NCI-H1417 treated with DMSO at 0.1 percent for 48 hours (cell line): Measurements from ENCODE around the gene COL4A1.

Experiments
- DNase-seq: peaks from one replicate; lab custom pipeline; 2025; lab: John Stamatoyannopoulos, UW

COL4A1 gene

DNA sequence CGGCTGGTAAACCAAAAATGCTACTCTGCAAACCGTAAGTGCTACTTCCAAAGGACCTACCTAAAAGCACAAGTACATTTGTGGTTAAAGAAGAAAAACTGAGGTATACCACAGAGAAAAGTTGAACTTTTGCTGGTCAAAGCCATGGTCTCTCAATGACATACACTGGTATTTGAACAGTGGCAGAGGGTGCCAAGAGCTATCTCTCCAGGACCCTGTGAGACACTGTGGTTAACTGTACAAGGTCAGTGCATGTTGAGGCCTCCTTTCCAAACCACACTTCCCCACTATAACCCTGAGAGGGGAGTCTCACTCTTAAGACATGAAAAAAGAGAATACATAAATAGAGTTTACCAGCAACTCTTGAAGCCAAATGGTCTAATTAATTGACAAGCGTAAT lies 49.5 kb downstream of the COL4A1 start:
- no peak for DNase-seq

DNA sequence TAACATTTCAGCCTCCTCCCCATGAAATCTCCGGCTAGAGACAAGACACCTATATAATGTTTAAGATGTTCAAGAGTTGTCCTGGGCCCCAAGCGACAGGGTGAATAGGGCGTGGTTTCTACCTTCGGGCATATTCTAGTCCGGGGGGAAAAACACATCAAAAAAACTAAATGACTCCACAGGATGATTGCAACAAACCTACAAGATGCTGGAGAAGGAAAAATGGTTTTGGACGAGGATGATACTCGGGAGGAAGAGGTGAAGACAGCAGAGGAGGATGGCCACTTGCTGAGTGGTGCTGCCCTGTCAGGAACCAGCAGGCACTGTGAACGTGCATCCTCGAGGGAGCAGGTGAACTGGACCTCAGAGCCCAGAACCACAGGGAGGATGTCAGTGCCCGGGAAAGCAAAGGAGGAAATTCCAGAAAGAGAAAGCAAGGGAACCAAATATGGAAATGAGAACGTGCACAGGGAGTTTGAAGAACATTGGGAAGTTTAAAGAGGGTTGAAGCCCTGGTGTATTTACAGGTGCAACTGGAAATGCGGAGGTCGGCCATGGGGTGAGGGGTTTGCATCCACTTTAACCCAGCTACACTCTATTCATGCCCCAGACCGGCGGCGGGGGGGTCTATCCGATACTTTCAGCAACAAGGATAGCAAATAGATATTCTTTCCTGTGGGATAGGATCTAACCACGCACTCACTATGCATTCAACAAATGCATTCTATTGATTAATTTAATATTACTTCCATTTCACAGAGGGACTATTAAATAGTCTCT lies 50.6 kb downstream of the COL4A1 start:
- no peak for DNase-seq

DNA sequence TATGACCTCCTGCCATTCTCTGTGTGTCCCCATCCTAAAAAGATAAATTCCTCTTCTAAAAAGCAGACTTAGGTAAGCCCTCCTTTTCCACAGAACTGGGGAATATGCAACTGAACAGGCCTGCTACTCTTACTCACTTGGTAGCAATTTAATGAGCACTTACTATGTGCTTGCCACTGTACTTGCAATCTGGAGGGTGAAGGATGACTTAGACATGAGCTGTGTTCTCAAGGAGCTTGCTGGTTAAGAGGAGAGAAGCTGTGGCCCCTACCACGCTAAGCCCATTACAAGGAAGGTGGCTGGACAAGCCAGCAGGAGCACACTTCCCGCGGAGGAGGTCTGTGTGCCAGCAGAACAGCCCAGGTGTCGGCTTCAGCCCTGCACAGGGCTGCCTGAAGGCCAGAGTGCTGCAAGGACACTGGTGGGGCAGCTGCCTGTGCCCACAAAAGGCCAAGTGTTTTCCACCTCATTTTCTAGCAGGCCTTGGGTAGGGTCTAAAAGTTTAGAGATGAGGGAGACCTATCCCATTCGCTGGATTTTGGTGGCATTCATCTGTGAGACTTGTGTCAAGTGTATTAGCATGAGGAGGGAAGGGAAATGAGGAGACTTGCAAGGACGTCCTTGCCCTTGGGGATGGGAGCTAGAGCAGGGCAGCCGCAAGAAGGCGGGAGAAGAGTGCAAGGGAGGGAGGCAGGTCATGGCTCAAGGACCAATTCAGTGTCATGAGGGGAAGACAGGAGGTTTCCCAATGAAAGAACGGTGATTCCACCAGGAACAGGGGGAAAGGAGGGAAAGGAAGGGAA lies 52.0 kb downstream of the COL4A1 start:
- no peak for DNase-seq

DNA sequence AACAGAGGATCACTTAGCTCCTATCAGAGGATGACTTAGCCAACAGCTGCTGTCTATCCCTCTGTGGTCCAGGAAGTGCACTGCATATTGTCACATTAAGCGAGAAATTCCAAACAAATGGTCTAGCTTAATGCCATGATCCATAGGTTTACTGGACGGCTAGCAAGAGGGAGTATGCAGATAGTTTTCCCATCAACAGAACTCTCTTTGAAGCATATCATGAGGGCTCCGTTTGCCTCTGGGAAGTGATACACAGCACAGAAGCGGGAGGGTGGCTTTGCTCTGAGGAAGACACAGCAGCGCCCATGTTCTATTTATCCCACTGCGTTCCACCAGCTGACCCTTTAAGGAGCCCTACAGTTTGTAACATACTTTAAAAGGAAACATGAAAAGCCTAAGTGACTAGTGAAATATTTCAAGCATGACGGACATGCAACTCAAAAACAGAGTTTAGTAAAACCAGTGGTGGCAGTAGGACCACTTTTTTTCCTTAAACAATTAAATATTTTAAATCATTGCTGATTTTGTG lies 52.7 kb downstream of the COL4A1 start:
- no peak for DNase-seq

DNA sequence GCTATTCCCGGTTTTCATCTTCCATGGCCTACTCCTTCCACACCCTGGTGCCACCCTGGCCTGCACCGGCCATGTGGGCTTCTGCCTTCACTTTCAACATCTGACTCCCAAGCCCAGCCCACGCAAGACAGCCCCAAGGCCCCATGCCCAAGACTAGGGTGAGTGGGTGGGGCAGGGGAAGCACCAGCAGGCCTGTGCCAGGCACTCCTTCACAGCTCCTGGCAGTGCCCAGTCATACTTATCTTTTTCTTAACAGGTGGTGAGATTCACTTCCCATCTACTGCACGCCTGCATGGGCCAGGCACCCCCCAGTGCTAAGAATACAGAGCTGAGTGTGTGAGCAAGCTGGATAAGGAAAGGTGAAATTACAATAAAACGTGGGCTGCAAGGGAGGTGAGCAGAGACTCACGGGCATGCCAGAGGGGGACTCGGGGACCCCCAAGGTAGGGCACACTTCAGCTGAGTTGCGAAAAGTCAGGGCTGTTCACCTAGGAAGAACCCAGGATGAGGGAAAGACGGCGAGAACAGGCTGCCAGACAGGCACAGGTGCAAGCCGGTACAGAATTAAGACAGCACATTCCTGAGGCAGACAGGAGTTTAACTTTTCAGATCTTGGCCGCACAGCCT lies 55.7 kb downstream of the COL4A1 start:
- no peak for DNase-seq

DNA sequence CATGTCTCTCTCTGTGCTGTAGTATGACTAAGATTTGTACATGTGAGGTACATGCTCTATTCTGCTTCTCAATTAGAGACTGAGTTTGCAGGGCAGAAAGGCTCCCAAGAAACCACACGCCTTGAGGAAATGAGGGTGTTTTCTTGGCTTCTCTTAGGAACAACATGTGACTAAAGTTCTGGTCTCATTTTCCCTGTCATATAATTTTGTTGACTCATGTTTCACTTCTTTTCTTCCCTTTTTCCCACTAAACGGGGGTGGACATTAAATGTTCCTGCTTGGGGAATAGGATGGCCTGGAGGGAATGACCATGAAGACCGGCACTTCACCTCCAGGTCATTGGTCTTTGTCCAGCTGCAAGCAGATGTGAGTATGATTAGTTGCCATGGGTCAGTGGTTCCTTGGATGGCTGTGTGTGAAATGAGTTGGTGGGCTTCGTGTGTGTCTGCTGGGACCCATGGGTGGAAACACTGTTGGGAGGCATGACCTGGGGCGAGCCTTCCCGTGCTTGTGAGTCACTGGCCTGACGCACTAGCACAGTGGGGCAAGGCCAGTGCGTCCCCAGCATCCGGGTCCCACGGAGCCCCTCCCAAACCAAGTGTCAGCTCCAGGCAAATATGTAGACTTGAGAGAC lies 56.6 kb downstream of the COL4A1 start:
- DNase-seq, result no peak

DNA sequence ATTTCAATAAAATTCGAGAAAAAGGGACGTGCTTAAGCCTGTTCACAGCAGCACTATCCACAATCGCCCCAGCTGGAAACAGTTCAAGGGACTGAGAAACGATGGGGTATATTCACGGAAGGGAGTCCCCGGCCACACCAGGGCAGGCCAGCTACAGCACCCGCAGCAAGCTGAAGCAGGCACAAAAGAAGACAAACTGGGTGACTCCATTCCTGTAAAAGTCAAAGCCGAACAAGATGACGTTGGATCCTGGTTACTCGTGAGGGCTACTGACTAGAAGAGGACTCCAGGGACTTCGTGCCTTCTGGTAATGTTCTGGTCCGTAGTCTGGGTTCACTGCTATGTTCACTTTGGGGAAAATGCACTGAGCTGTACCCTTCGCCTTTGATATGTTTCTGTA lies 57.6 kb downstream of the COL4A1 start:
- no peak for DNase-seq

DNA sequence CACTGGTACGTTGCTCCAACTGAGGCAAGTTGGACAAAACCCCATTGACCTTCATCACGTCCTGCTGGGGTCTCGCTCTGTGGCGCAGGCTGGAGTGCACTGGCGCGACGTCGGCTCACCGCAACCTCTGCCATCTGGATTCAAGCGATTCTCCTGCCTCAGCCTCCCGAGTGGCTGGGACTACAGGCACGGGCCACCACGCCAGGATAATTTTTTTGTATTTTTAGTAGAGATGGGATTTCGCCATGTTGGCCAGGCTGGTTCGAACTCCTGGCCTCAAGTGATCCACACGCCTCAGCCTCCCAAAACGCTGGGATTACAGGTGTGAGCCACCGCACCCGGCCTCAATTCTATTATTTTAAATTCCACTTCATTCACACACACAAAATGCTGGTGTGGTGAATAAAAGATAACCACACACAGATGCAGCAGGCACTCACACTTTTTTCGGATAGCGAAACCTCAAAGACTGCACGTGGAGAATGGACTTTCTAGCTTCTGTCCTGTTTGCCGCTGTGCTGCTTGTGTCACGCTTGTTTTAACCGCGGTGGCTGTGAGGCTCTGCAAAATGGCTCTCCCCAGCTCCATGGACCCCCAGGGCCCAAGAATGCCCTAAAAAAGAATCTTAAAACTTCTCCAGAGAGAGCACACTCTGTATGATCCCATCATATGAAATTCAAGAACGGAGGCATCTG lies 58.4 kb downstream of the COL4A1 start:
- no peak for DNase-seq

DNA sequence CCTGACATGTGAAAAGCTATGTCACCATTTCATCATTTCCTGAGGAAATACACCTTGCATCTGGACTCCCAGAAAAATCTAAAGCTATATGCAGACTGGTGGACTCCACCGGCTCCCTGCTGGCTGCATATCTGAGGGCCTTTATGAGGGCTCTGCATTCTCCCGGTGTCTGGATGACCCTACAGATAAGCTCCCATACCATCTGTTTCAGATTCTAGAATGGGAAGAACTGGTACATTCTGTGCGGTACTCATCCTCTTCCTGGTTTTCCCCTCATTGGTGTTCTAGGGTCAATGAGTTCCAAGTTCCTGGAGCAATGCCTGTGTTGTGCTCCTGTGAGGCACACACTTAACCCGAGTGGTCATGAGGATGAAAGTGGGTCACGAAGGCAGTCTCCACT lies 60.4 kb downstream of the COL4A1 start:
- no peak for DNase-seq

DNA sequence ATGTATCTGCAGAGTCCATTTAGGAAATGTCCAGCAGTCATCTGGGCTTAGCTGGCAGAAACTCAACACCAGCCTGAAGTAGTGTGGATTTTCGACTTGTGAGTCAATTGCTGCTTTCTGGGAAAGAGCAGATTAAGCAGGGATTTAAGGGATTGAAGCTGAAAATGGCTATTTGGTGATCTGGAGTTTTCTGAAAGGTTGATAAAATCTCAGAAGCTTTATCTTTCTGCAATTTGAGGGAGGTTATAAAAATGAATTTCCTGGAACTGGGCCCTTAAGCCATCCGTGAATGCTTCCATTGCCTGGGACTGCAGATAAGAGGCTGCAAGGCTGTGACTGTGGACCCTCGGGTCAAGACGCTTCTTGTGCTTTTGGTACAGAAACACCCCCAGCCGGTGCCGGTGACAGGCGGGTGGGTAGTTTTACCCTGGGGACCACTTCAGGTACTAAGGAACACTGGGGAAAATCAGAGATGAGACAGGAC lies 61.5 kb downstream of the COL4A1 start:
- DNase-seq, result no peak

DNA sequence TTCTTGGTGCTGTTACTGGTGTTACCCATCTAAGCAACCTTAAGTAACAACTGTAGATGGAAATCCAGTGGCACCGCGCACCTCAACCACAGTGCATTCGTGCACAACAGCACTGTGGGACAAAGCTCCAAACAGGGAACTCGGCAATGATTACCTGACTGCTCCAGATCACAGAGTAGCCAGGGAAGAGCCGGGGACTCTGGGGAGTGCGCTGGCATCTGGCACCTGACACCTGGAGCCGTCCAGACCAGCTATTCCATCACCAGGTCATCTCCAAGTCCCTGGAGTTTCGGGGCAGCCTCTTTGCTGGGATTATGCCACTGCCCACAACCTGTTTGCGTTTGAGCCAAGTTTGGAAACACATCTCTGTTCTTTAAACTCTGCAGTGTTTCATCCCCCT lies 62.0 kb downstream of the COL4A1 start:
- no peak for DNase-seq

DNA sequence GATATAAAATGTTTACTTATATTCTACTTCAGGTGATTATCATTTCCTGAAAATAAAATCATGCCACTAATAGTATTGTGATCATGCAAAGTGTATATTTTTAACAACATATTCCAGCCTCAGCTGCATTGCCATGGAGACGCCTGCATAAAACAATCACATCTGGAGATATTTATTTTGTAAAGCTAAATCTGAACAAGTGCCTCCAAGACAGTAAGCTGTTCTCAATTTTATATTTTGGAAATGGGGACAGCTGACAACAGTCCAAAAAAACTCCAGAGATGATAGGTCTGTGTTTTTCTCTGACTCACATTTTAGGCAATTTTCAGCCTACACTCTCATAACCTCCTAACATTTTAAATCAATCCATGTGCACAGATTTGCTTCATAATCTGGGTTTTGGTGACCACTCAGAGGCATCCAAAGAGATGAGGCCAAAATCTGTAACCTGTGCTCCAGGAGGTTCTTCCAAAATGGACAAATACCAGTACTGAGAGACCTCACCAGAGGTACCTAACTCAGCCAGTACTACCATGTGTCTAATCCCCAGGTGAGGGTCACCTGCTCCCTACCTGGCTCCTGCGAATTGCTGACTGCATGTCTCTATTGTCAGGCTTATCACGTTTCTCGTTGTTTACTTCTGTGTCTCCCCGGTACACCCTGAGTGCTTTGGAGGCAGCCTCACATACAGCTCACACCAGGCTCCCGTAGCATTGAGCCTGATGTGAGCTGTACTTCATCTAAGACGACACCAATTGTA lies 62.7 kb downstream of the COL4A1 start:
- no peak for DNase-seq

DNA sequence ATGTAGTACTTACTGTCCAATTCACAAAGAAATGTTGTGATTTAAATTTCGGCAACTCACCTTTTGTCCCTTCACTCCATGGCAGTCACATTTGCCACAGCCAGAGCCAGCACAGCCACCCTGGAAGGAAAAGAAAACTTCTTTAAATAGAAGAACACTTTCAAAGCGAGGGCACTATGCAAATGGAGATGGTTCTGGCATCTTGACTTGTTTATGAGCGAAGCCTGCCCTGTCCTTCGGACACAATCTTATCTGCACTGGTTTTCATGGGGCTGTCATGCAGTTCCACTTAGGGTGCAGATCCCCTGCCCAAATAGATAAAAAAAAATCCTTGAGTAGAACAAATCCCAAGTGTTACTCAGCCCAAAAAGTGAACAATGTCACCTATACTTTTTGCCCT lies 64.3 kb downstream of the COL4A1 start:
- no peak for DNase-seq

DNA sequence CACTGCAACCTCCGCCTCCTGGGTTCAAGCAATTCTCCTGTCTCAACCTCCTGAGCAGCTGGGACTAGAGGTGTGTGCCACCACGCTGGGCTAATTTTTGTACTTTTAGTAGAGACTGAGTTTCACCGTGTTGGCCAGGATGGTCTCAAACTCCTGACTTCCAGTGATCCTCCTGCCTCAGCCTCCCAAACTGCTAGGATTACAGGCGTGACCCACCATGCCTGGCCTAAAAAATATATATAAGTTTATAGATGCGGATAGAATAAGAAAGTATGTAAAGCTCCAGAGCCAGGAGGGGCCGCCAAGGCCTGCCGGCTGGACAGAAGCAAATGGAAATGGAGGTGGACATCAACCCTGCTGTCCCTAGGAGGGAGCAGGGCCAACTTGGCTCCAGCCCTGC lies 66.0 kb downstream of the COL4A1 start:
- DNase-seq, result no peak

DNA sequence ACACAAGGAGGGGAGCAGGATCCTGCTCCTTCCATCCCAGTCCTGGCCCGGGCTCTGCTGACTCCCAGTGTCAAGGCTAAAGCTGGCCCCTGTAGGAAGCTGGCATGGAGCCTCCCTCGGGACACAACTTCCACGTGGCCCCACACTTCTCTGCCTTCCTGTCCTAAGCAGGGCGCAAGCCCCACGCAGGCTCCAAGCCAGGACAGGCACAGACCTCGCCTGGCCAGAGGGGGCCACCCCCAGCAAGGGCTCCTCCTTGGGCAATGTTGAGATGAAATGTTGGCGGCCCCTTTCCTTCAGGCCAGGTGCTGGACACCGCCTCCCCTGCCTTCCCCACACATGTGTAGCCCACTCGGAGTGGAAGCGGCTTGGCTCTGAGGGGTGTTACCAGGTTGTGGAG lies 66.6 kb downstream of the COL4A1 start:
- DNase-seq, result no peak

DNA sequence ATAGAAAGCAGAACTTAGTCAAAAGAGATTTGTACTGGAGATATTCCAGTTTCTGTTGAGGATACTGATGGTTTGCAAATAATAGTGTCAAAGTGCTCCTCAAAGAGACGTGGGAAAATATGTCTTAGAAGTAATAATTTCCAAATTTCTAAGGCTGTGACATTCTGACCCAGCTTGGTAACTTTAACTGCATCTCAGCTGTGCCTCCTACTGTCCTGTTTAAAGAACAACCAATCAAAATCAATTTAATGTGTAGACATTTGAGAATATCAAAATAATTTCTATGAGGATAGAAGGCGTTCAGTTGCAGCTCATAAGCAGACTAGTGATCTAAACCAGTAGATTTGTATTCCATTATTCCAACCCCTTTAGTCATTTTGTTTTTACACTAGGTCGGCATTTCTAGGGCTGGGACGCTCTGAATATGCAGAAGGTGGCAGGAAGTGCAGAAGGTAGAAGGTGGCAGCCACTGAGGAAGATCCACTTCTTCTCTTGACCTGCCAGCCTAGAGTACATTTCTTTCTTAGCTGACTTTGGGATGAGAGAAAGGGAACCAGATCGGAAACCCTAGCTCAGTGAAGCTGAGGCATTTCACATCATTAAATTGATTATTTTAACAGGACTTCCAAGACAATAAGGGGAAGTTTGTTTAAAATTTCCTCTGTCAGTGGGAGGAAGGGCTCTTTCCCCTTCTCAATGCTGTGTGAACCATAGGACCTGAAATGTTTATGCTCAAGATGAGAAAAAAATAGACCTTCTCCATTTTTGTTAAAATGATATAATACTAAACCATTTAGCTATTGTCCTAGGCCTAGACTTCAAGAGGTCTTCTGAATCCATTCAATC lies 67.5 kb downstream of the COL4A1 start:
- DNase-seq, result no peak

DNA sequence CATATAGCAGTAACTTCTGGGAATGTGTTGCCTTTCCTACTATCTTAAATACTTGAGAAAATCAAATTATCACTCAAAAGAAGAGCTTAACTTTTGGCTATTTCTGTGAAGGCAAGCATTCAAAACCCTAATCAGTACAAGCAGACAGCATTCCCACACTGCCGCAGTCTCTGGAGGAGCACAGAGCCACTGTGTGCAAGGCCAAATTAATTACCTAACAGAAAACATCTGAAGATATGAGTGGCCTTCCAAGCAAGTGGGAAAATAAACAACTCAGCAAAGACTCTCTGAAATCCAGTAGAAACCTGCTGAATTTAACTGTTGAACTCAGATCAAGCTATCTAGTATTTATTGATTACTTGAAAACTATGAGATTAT lies 68.2 kb downstream of the COL4A1 start:
- DNase-seq, result no peak

DNA sequence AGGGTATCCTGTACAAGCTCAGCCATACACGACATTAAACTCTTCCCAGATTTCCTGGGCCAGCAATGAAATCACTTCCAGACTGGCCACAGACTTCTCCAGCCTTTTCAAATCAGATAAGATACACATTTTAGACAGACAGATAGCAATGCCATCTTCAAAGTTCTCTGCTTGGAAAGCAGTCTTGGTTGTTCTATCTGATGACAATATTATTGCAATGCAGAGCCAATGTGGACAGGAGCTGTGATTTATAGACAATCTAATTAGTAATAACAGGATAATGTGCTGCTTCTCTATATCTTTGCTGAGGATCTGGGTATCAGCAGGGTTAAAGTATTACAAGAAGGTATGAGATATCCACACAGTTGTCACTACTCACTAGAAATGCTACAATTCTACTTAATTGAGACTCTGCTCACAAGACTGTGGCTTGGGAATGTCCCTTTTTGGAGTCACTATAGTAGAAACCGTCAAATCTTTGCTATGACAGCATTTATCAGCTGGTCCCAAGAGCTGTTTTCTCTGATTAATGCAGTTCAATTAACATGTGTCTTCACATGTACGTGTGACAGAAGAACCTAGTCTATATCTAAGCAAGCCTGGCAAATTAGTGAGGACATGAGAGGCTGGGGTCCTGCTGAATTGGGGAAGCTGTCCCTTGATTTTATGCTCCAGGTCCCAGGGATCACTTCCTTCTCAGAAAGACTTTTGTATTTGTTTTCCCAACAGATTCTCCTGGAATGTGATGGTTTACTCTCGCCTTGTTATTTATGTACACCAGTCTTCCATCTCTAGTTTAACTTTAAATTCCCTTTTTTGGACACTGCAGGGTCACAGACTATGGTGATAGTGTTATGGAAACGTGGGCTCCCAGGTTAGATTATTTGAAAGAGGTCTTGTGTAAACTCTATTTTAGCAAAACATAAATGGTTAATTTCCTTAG lies 68.8 kb downstream of the COL4A1 start:
- DNase-seq, result no peak

DNA sequence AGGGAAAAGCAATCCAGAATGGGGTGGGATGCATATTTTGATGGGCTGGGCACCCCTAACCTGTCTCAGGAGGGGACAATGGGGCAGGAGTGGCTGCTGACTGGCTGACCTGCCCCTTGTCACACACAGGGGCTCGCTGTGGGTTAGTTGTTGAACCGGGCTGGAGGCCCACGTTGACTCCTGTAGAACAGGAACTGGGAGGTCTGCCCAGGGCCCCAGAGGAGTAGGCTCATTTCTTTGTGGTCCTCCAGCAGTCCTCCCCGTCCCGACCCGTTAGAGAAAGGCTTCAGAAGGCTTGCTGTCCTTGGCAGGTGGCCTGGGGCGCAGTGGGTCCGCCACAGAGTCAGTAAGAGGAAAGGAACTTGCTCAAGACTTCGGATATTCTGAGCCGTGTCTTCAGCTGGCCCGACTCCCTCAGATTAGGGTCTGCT lies 70.1 kb downstream of the COL4A1 start:
- DNase-seq, result no peak
